GM18907 (cell line): ENCODE data around the gene DNAAF9.

Experiments used
- ATAC-seq: cut with Tn5 transposase; IDR thresholded peaks from one replicate; pipeline ENCODE4 v1.9.1; 2021; ENCODE audit warnings: mild to moderate bottlenecking, moderate library complexity; ENCODE audit not compliant: unreplicated experiment

DNAAF9 gene

GRCh38 chr20:3412600-3413392 lies 5.3 kb upstream of the DNAAF9 start:
- no peak for ATAC-seq

GRCh38 chr20:3410464-3410863 lies 3.0 kb upstream of the DNAAF9 start:
- ATAC-seq = no peak

GRCh38 chr20:3409417-3409816 lies 1.9 kb upstream of the DNAAF9 start:
- no peak for ATAC-seq

- peak; percentile 54 for ATAC-seq
These were observed 535 bp upstream of the DNAAF9 start for GRCh38 chr20:3407771-3408637.

- no peak for ATAC-seq
These were observed 909 bp downstream of the DNAAF9 start for GRCh38 chr20:3406481-3407039.

GRCh38 chr20:3405696-3406358 lies 1.6 kb downstream of the DNAAF9 start:
- no peak for ATAC-seq

GRCh38 chr20:3405139-3405538 lies 2.3 kb downstream of the DNAAF9 start:
- no peak for ATAC-seq

- ATAC-seq = no peak
These were observed 3.1 kb downstream of the DNAAF9 start for GRCh38 chr20:3404402-3404801.

- no peak for ATAC-seq
These were observed 3.7 kb downstream of the DNAAF9 start for GRCh38 chr20:3403741-3404140.

GRCh38 chr20:3402453-3402852 lies 5.0 kb downstream of the DNAAF9 start:
- no peak for ATAC-seq

GRCh38 chr20:3400260-3401155 lies 7.0 kb downstream of the DNAAF9 start:
- no peak for ATAC-seq

- ATAC-seq = no peak
These were observed 8.7 kb downstream of the DNAAF9 start for GRCh38 chr20:3398681-3399252.

GRCh38 chr20:3396492-3396891 lies 11.0 kb downstream of the DNAAF9 start:
- no peak for ATAC-seq

- ATAC-seq = no peak
These were observed 14.7 kb downstream of the DNAAF9 start for GRCh38 chr20:3392756-3393155.

- peak; percentile 45 for ATAC-seq
These were observed 16.6 kb downstream of the DNAAF9 start for GRCh38 chr20:3390759-3391425.

- no peak for ATAC-seq
These were observed 23.5 kb downstream of the DNAAF9 start for GRCh38 chr20:3383878-3384495.

GRCh38 chr20:3382836-3383235 lies 24.6 kb downstream of the DNAAF9 start:
- ATAC-seq = no peak

GRCh38 chr20:3380228-3381070 lies 27.0 kb downstream of the DNAAF9 start:
- ATAC-seq = no peak
